Endodermal cell (in vitro differentiated cells): ENCODE data around the gene ADI1. TPM values are rescaled to one million over a fixed set of nuclear protein-coding genes. Genes with fewer than 3 reads are reported as not detected.
A peak's percentile ranks its signal among the peaks of the same experiment; 100 is the strongest.

Experiments
- DNase-seq: peaks from one replicate; pipeline ENCODE4 v3.0.0-alpha.2; 2017
- H3K27ac ChIP-seq: 2 replicates; pipeline ENCODE4 v1.5.1; 2013; ENCODE audit warnings: mild to moderate bottlenecking, low read depth, low read length, moderate library complexity
- H3K27me3 ChIP-seq: 2 replicates; pipeline ENCODE4 v1.6.1; 2013; ENCODE audit warnings: mild to moderate bottlenecking, low read length, moderate library complexity; ENCODE audit not compliant: insufficient read depth, control insufficient read depth, poor library complexity, severe bottlenecking
- H3K36me3 ChIP-seq: 2 replicates; pipeline ENCODE4 v1.7.0; 2013; ENCODE audit warnings: mild to moderate bottlenecking, low read length, moderate library complexity; ENCODE audit not compliant: control insufficient read depth, insufficient read depth
- H3K4me1 ChIP-seq: one replicate; pipeline ENCODE4 v1.7.0; 2013; ENCODE audit warnings: low read length; ENCODE audit not compliant: control insufficient read depth, insufficient read depth
- H3K4me3 ChIP-seq: 2 replicates; pipeline ENCODE4 v1.5.1; 2013; ENCODE audit warnings: mild to moderate bottlenecking, low read length, moderate library complexity
- H3K9ac ChIP-seq: 2 replicates; pipeline ENCODE4 v1.6.1; 2013; ENCODE audit warnings: mild to moderate bottlenecking, low read length, moderate library complexity; ENCODE audit not compliant: poor library complexity, severe bottlenecking; ENCODE audit errors: extremely low read depth
- H3K9me3 ChIP-seq: 2 replicates; pipeline ENCODE4 v1.6.1; 2013; ENCODE audit warnings: mild to moderate bottlenecking, low read length, moderate library complexity; ENCODE audit not compliant: control insufficient read depth
- H3K27ac Mint-ChIP-seq: 2 replicates; pipeline ENCODE4 v1.8.0; 2020; ENCODE audit warnings: mixed read lengths
- H3K27me3 Mint-ChIP-seq: 2 replicates; pipeline ENCODE4 v1.8.0; 2021; ENCODE audit warnings: mild to moderate bottlenecking, mixed read lengths; ENCODE audit not compliant: insufficient read depth
- H3K36me3 Mint-ChIP-seq: 2 replicates; pipeline ENCODE4 v1.8.0; 2020; ENCODE audit warnings: low read depth, mixed read lengths
- H3K4me1 Mint-ChIP-seq: 2 replicates; pipeline ENCODE4 v1.8.0; 2020; ENCODE audit warnings: mixed read lengths
- H3K4me3 Mint-ChIP-seq: 2 replicates; pipeline ENCODE4 v1.8.0; 2020; ENCODE audit warnings: mild to moderate bottlenecking, moderate library complexity, mixed read lengths
- H3K9me3 Mint-ChIP-seq: 2 replicates; pipeline ENCODE4 v1.8.0; 2020; ENCODE audit warnings: mild to moderate bottlenecking, mixed read lengths
- CTCF ChIP-seq: fragments of 200-600 bp; sonication (generic); conservative IDR thresholded peaks from 2 replicates; pipeline ENCODE4 v1.5.0; 2021; ENCODE audit warnings: antibody characterized with exemption, mild to moderate bottlenecking
- WGBS, 2 experiments: methylation state at CpG; one replicate each; pipeline versions ENCODE4 v1.1.5 to v1.1.7; 2013; ENCODE audit warnings: missing lambda C conversion rate in 2 of 2, mixed read lengths in 1 of 2; ENCODE audit not compliant: insufficient coverage in 1 of 2, insufficient read length in 1 of 2; 5-methylcytosine and 5-hydroxymethylcytosine counted together
- total RNA-seq, 2 donors: library from RNA; stranded (reverse); fragmentation: NEBNext Ultra II Directional in 1 of 2; extraction: Animal tissue kit (Norgen Biotek cat#: 25700) in 1 of 2; gene quantifications; 2 replicates in 1 of 2; 3 replicates in 1 of 2; pipeline ENCODE4 v1.2.1, GENCODE V29; 2021

ADI1 gene
- total RNA-seq, 2 donors from 2014 or later: 27.1 to 40.1 TPM

- peak; percentile 33 for DNase-seq
- Mint-ChIP-seq H3K4me1 (peaks cover 3% of the 10 kb centered on the region), H3K9me3 (peaks cover 5% of the 10 kb centered on the region), H3K27ac (no peak overlapping the region), H3K27me3 (no peaks in the 10 kb centered on the region), H3K36me3 (peaks cover 19% of the 10 kb centered on the region), H3K4me3 (no peak overlapping the region)
- Histone ChIP-seq H3K9me3 (no peaks in the 10 kb centered on the region), H3K9ac (no peak overlapping the region), H3K4me1 (no peaks in the 10 kb centered on the region), H3K27ac (no peak overlapping the region), H3K27me3 (no peaks in the 10 kb centered on the region), H3K4me3 (no peak overlapping the region), H3K36me3 (peaks cover 1% of the 10 kb centered on the region)
- WGBS, 2 experiments: 93 to 95% methylated on average over 16 to 17 of the region's 17 CpGs
- TF ChIP-seq CTCF: no peak
Measured at GRCh38 chr2:3491716-3492474, 27.4 kb downstream of the ADI1 start.

GRCh38 chr2:3491306-3491705 lies 28.0 kb downstream of the ADI1 start:
- no peak overlapping the region for H3K27ac ChIP-seq
- no peaks in the 10 kb centered on the region for H3K9me3 ChIP-seq
- TF ChIP-seq CTCF: no peak
- no peaks in the 10 kb centered on the region for H3K27me3 ChIP-seq
- no peak overlapping the region for H3K4me3 Mint-ChIP-seq
- no peaks in the 10 kb centered on the region for H3K27me3 Mint-ChIP-seq
- no peaks in the 10 kb centered on the region for H3K36me3 ChIP-seq
- peaks cover 14% of the 10 kb centered on the region for H3K36me3 Mint-ChIP-seq
- H3K9ac ChIP-seq: no peak overlapping the region
- no peak overlapping the region for H3K27ac Mint-ChIP-seq
- peaks cover 5% of the 10 kb centered on the region for H3K9me3 Mint-ChIP-seq
- 80 to 82% methylated on average over 5 to 6 of the region's 6 CpGs for WGBS, 2 experiments
- peaks cover 3% of the 10 kb centered on the region for H3K4me1 Mint-ChIP-seq
- DNase-seq: peak; percentile 36
- H3K4me1 ChIP-seq: no peaks in the 10 kb centered on the region
- H3K4me3 ChIP-seq: no peak overlapping the region

GRCh38 chr2:3490191-3491170 lies 28.9 kb downstream of the ADI1 start:
- H3K27me3 Mint-ChIP-seq: no peaks in the 10 kb centered on the region
- peaks cover 3% of the 10 kb centered on the region for H3K4me1 Mint-ChIP-seq
- Histone ChIP-seq H3K4me3 (no peak overlapping the region), H3K9me3 (no peaks in the 10 kb centered on the region), H3K4me1 (no peaks in the 10 kb centered on the region), H3K27ac (no peak overlapping the region), H3K9ac (no peak overlapping the region), H3K27me3 (no peaks in the 10 kb centered on the region), H3K36me3 (no peaks in the 10 kb centered on the region)
- no peak overlapping the region for H3K4me3 Mint-ChIP-seq
- 87 to 98% methylated on average over 11 to 26 of the region's 27 CpGs for WGBS, 2 experiments
- H3K36me3 Mint-ChIP-seq: peaks cover 13% of the 10 kb centered on the region
- no peak overlapping the region for H3K27ac Mint-ChIP-seq
- H3K9me3 Mint-ChIP-seq: peaks cover 7% of the 10 kb centered on the region
- TF ChIP-seq CTCF: no peak
- DNase-seq: peak; percentile 51
